CD4-positive, alpha-beta memory T cell (primary cell): Measurements from ENCODE around the gene LPAR5. TPM values are rescaled to one million over a fixed set of nuclear protein-coding genes. Genes with fewer than 3 reads are reported as not detected.

Experiments
- CTCF ChIA-PET: fragments of 350-600 bp; sonication (Branson Sonifier 250); formaldehyde crosslinking; loops from one replicate; lab custom pipeline; 2021; ENCODE audit warnings: inconsistent platforms; ENCODE audit not compliant: partially characterized antibody; lab: Charles Lee
- POLR2A ChIA-PET: fragments of 350-600 bp; sonication (Branson Sonifier 250); formaldehyde crosslinking; loops from one replicate; lab custom pipeline; 2021; ENCODE audit not compliant: partially characterized antibody; lab: Charles Lee
- DNase-seq, 5 donors: peaks; one replicate each; pipeline versions ENCODE4 v3.0.0 to v3.0.0-alpha.2; 2020 to 2022; ENCODE audit warnings: mixed read lengths in 1 of 5
- H3K27ac ChIP-seq: one replicate; pipeline ENCODE4 v1.7.0; 2013; ENCODE audit warnings: low read depth, low read length
- H3K27me3 ChIP-seq: 2 replicates; pipeline ENCODE4 v1.7.0; 2013; ENCODE audit warnings: mild to moderate bottlenecking, low read length, moderate library complexity; ENCODE audit not compliant: insufficient read depth
- H3K36me3 ChIP-seq: 2 replicates; pipeline ENCODE4 v1.7.0; 2013; ENCODE audit warnings: mild to moderate bottlenecking, low read length, moderate library complexity; ENCODE audit not compliant: insufficient read depth
- H3K4me1 ChIP-seq: 2 replicates; pipeline ENCODE4 v1.7.0; 2013; ENCODE audit warnings: mild to moderate bottlenecking, low read length, moderate library complexity; ENCODE audit not compliant: insufficient read depth
- H3K4me3 ChIP-seq, 2 donors: one replicate each; pipeline ENCODE4 v1.7.0; 2013; ENCODE audit warnings: low read length in 2 of 2, mild to moderate bottlenecking in 1 of 2
- H3K9me3 ChIP-seq, 2 donors: one replicate each; pipeline ENCODE4 v1.7.0; 2013; ENCODE audit warnings: low read length in 2 of 2, control low read depth in 1 of 2; ENCODE audit not compliant: control insufficient read depth in 1 of 2
- H3K27ac Mint-ChIP-seq, 7 donors: one replicate each; pipeline ENCODE4 v1.8.0; 2020 to 2021; ENCODE audit warnings: mixed read lengths in 7 of 7, mild to moderate bottlenecking in 6 of 7, inconsistent platforms in 3 of 7, moderate library complexity in 3 of 7
- H3K27me3 Mint-ChIP-seq, 2 donors: one replicate each; pipeline ENCODE4 v1.8.0; 2020 to 2021; ENCODE audit warnings: mixed read lengths in 2 of 2
- H3K36me3 Mint-ChIP-seq, 2 donors: one replicate each; pipeline ENCODE4 v1.8.0; 2020 to 2021; ENCODE audit warnings: mixed read lengths in 2 of 2, inconsistent platforms in 1 of 2, mild to moderate bottlenecking in 1 of 2
- H3K4me1 Mint-ChIP-seq, 4 donors: one replicate each; pipeline ENCODE4 v1.8.0; 2020 to 2021; ENCODE audit warnings: mixed read lengths in 4 of 4, mild to moderate bottlenecking in 1 of 4
- H3K4me3 Mint-ChIP-seq, 8 donors: one replicate each; pipeline ENCODE4 v1.8.0; 2020 to 2021; ENCODE audit warnings: mixed read lengths in 8 of 8, mild to moderate bottlenecking in 7 of 8, moderate library complexity in 6 of 8, inconsistent platforms in 3 of 8
- H3K9me3 Mint-ChIP-seq, 8 donors: one replicate each; pipeline ENCODE4 v1.8.0; 2020 to 2021; ENCODE audit warnings: mixed read lengths in 8 of 8, mild to moderate bottlenecking in 5 of 8, inconsistent platforms in 3 of 8, moderate library complexity in 1 of 8
- intact Hi-C: fragments of 100-400 bp; cut with micrococcal nuclease; formaldehyde crosslinking; loops from one replicate; pipeline ENCODE4 v1.15.1; 2023
- polyA plus RNA-seq, 2 donors: library from polyadenylated mRNA; unstranded; fragments of 300-500 nt; fragmentation: Illumina TruSeq; gene quantifications; one replicate each; pipeline ENCODE4 v1.2.3, GENCODE V29; 2021
- total RNA-seq, 2 experiments: library from RNA; stranded (reverse); gene quantifications; one replicate each; pipeline ENCODE4 v1.2.3, GENCODE V29; 2021

The LPAR5 gene
- total and polyA plus RNA-seq, 4 experiments from 2014 or later: 5.4 to 11.9 (median 10.6) TPM

DNA sequence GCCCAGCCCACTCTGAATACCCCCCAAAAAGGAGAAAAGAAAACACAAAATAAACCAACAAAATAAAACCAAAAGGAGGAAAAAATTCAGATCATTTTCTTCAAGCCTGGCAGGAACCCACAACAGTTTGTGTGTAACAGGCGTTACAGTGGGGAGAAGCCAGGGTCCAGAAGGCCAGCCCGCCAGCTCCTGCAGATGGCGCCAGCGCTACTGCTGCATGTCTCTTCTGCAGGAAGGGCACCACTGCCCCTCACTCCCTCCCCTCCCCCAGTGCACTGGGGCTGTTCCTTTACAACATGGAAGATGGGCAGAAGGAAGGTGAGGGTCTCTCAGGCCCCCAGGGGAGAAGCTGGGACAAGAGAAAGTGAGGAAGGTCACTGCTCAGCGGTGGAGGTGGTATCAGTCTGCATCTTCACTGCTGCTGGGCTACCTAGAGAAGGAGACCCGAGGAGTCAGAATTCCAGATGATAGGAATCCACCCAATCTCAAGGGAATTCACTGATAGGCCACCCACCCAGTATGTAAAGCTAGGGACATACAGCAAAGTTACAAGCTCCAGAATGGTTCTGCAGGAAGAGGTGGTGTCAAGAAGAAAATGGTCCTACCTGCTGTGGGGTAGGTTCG, 65.4 kb downstream of the LPAR5 start:
- Histone ChIP-seq H3K27ac (no peak overlapping the region), H3K9me3 (no peaks in the 10 kb centered on the region), H3K36me3 (peaks cover 40% of the 10 kb centered on the region), H3K4me3 (no peak overlapping the region), H3K4me1 (peaks cover 42% of the 10 kb centered on the region), H3K27me3 (no peaks in the 10 kb centered on the region)
- H3K36me3 Mint-ChIP-seq: peaks cover 39 to 70% of the 10 kb centered on the region in 2 donors
- ChIA-PET CTCF (interaction anchor here (0.7 to 4.0 kb wide), 18 partner anchors 13 to 283 kb away, joined by 3 to 15 read pairs (median 4); partner anchors contain the start of genes CHD4 and ZNF384), POLR2A (interaction anchor here (1.1 to 1.7 kb wide), 5 partner anchors 25 to 153 kb away, joined by 3 to 10 read pairs (median 4); partner anchors contain the start of gene COPS7A)
- DNase-seq: peak in 3 of 5 donors; percentile 20 to 29 (median 25)
- no peaks in the 10 kb centered on the region for H3K27me3 Mint-ChIP-seq
- no peaks in the 10 kb centered on the region for H3K9me3 Mint-ChIP-seq
- intact Hi-C loops: no loop called here
- peaks cover 17 to 51% (median 33%) of the 10 kb centered on the region in 4 donors for H3K4me1 Mint-ChIP-seq
- H3K27ac Mint-ChIP-seq: peak overlapping the region; percentile 67 to 100 (median 75)
- peak overlapping the region in 5 of 8 donors; percentile 10 to 100 (median 61) for H3K4me3 Mint-ChIP-seq

- peak overlapping the region; percentile 10 for H3K27ac ChIP-seq
- H3K4me3 Mint-ChIP-seq: peak overlapping the region; percentile 55 to 100 (median 70)
Observed at GRCh38 chr12:6569786-6570185, 66.0 kb downstream of the LPAR5 start.

GRCh38 chr12:6569312-6569711, 66.4 kb downstream of the LPAR5 start:
- H3K4me1 ChIP-seq: peaks cover 42% of the 10 kb centered on the region
- intact Hi-C loops: loop anchor here (2.0 to 10.0 kb wide), 4 partner anchors 37 to 255 kb away; partner anchors contain the start of genes CHD4, GPR162, ING4 and P3H3
- H3K27ac ChIP-seq: peak overlapping the region; percentile 10
- H3K36me3 ChIP-seq: peaks cover 36% of the 10 kb centered on the region
- Mint-ChIP-seq H3K4me3 (peak overlapping the region; percentile 65 to 100 (median 100)), H3K9me3 (no peaks in the 10 kb centered on the region), H3K36me3 (peaks cover 37 to 64% of the 10 kb centered on the region in 2 donors), H3K27me3 (no peaks in the 10 kb centered on the region), H3K27ac (peak overlapping the region; percentile 72 to 100 (median 87)), H3K4me1 (peaks cover 17 to 56% (median 36%) of the 10 kb centered on the region in 4 donors)
- H3K9me3 ChIP-seq: no peaks in the 10 kb centered on the region
- DNase-seq: no peak
- ChIA-PET POLR2A (interaction anchor here (0.9 to 4.8 kb wide), 3 partner anchors 14 to 283 kb away, joined by 3 to 40 read pairs (median 10); partner anchors contain the start of genes IFFO1, USP5 and ZNF384), CTCF (interaction anchor here (1.1 to 2.0 kb wide), 2 partner anchors 18 to 154 kb away, joined by 3 to 5 read pairs; partner anchors contain the start of gene COPS7A)
- H3K4me3 ChIP-seq: no peak overlapping the region
- no peaks in the 10 kb centered on the region for H3K27me3 ChIP-seq

More at GRCh38 chr12:6569786-6570185, 66.0 kb downstream of the LPAR5 start:
- Histone ChIP-seq H3K9me3 (no peaks in the 10 kb centered on the region), H3K27me3 (no peaks in the 10 kb centered on the region), H3K4me1 (peaks cover 42% of the 10 kb centered on the region), H3K36me3 (peaks cover 40% of the 10 kb centered on the region), H3K4me3 (no peak overlapping the region)
- ChIA-PET CTCF (interaction anchor here (1.2 to 4.0 kb wide), 8 partner anchors 12 to 129 kb away, joined by 3 to 15 read pairs (median 6); no protein-coding TSS in a partner anchor), POLR2A (interaction anchor here (1.4 to 1.7 kb wide), 3 partner anchors 32 to 154 kb away, joined by 3 to 10 read pairs (median 4); partner anchors contain the start of gene COPS7A)
- peak overlapping the region; percentile 72 to 100 (median 84) for H3K27ac Mint-ChIP-seq
- DNase-seq: no peak
- intact Hi-C loops: loop anchor here (2.0 to 10.0 kb wide), 4 partner anchors 37 to 255 kb away; partner anchors contain the start of genes CHD4, GPR162, ING4 and P3H3
- H3K4me1 Mint-ChIP-seq: peaks cover 17 to 53% (median 33%) of the 10 kb centered on the region in 4 donors
- H3K27me3 Mint-ChIP-seq: no peaks in the 10 kb centered on the region
- H3K36me3 Mint-ChIP-seq: peaks cover 36 to 66% of the 10 kb centered on the region in 2 donors
- no peaks in the 10 kb centered on the region for H3K9me3 Mint-ChIP-seq

Other genes with a start within 250 kb of the LPAR5 start
- gene CD27, start 191.0 kb downstream of the LPAR5 start, total RNA-seq: 100 to 1,000 TPM; 117 to 124 TPM
- 100 to 1,000 TPM; 343 to 402 TPM for gene CD27, start 191.0 kb downstream of the LPAR5 start, polyA plus RNA-seq
- 10 to 100 TPM; 66.4 to 66.9 TPM for gene TAPBPL, start 183.9 kb downstream of the LPAR5 start, total RNA-seq
- gene TAPBPL, start 183.9 kb downstream of the LPAR5 start, polyA plus RNA-seq: 100 to 1,000 TPM; 102 to 116 TPM
- gene VAMP1, start 165.3 kb downstream of the LPAR5 start, total RNA-seq: 100 to 1,000 TPM in 1 of 2 experiments, 10 to 100 TPM in 1; 97.7 to 101 TPM
- gene VAMP1, start 165.3 kb downstream of the LPAR5 start, polyA plus RNA-seq: 10 to 100 TPM; 10.3 to 12.1 TPM
- 10 to 100 TPM; 85.1 to 89.2 TPM for gene MRPL51, start 142.7 kb downstream of the LPAR5 start, total RNA-seq
- 100 to 1,000 TPM; 199 to 205 TPM for gene MRPL51, start 142.7 kb downstream of the LPAR5 start, polyA plus RNA-seq
- 10 to 100 TPM; 38.1 to 39.8 TPM for gene NCAPD2, start 141.9 kb downstream of the LPAR5 start, total RNA-seq
- 10 to 100 TPM; 15.7 to 29.0 TPM for gene NCAPD2, start 141.9 kb downstream of the LPAR5 start, polyA plus RNA-seq
- 100 to 1,000 TPM; 474 to 495 TPM for gene GAPDH, start 101.4 kb downstream of the LPAR5 start, total RNA-seq
- gene GAPDH, start 101.4 kb downstream of the LPAR5 start, polyA plus RNA-seq: 1,000 to 10,000 TPM; 1,831 to 2,185 TPM
- gene IFFO1, start 79.9 kb downstream of the LPAR5 start, total RNA-seq: 10 to 100 TPM; 58.7 to 60.4 TPM
- gene IFFO1, start 79.9 kb downstream of the LPAR5 start, polyA plus RNA-seq: 10 to 100 TPM in 1 of 2 donors, 1 to 10 TPM in 1; 3.7 to 12.5 TPM
- gene NOP2, start 67.7 kb downstream of the LPAR5 start, total RNA-seq: 10 to 100 TPM; 87.6 to 87.7 TPM
- 10 to 100 TPM; 15.5 to 43.2 TPM for gene NOP2, start 67.7 kb downstream of the LPAR5 start, polyA plus RNA-seq
- 100 to 1,000 TPM; 246 to 255 TPM for gene CHD4, start 28.6 kb downstream of the LPAR5 start, total RNA-seq
- 10 to 100 TPM; 13.3 to 64.6 TPM for gene CHD4, start 28.6 kb downstream of the LPAR5 start, polyA plus RNA-seq
- 10 to 100 TPM; 13.9 to 16.3 TPM for gene ACRBP, start 11.5 kb upstream of the LPAR5 start, total RNA-seq
- gene ACRBP, start 11.5 kb upstream of the LPAR5 start, polyA plus RNA-seq: under 1 TPM in 1 of 2 donors, not detected in 1; 0.25 TPM
- gene ING4, start 27.2 kb upstream of the LPAR5 start, total RNA-seq: 10 to 100 TPM; 82.3 to 83.5 TPM
- gene ING4, start 27.2 kb upstream of the LPAR5 start, polyA plus RNA-seq: 100 to 1,000 TPM in 1 of 2 donors, 10 to 100 TPM in 1; 73.0 to 122 TPM
- 10 to 100 TPM; 88.6 to 88.7 TPM for gene ZNF384, start 53.4 kb upstream of the LPAR5 start, total RNA-seq
- 10 to 100 TPM; 14.4 to 45.8 TPM for gene ZNF384, start 53.4 kb upstream of the LPAR5 start, polyA plus RNA-seq
- gene PIANP, start 64.9 kb upstream of the LPAR5 start, total RNA-seq: 1 to 10 TPM; 1.3 to 1.5 TPM
- gene PIANP, start 64.9 kb upstream of the LPAR5 start, polyA plus RNA-seq: under 1 TPM; 0.61 to 0.69 TPM
- 10 to 100 TPM; 36.9 to 37.7 TPM for gene COPS7A, start 88.1 kb upstream of the LPAR5 start, total RNA-seq
- 10 to 100 TPM; 44.7 to 48.6 TPM for gene COPS7A, start 88.1 kb upstream of the LPAR5 start, polyA plus RNA-seq
- gene MLF2, start 117.2 kb upstream of the LPAR5 start, total RNA-seq: 10 to 100 TPM; 79.8 to 80.3 TPM
- 100 to 1,000 TPM; 111 to 130 TPM for gene MLF2, start 117.2 kb upstream of the LPAR5 start, polyA plus RNA-seq
- 1 to 10 TPM; 2.0 to 2.9 TPM for gene PTMS, start 130.4 kb upstream of the LPAR5 start, total RNA-seq
- gene PTMS, start 130.4 kb upstream of the LPAR5 start, polyA plus RNA-seq: 1 to 10 TPM; 1.3 to 3.6 TPM
- gene LAG3, start 136.6 kb upstream of the LPAR5 start, total RNA-seq: 1 to 10 TPM; 2.4 to 3.8 TPM
- 1 to 10 TPM; 4.9 to 8.3 TPM for gene LAG3, start 136.6 kb upstream of the LPAR5 start, polyA plus RNA-seq
- gene CD4, start 153.6 kb upstream of the LPAR5 start, total RNA-seq: 100 to 1,000 TPM; 285 to 291 TPM
- 100 to 1,000 TPM; 251 to 456 TPM for gene CD4, start 153.6 kb upstream of the LPAR5 start, polyA plus RNA-seq
- gene GPR162, start 185.9 kb upstream of the LPAR5 start, total RNA-seq: under 1 TPM in 1 of 2 experiments, not detected in 1; 0.32 TPM
- gene GPR162, start 185.9 kb upstream of the LPAR5 start, polyA plus RNA-seq: not detected
- 10 to 100 TPM; 11.2 to 11.8 TPM for gene P3H3, start 192.4 kb upstream of the LPAR5 start, total RNA-seq
- 1 to 10 TPM in 1 of 2 donors, under 1 TPM in 1; 0.72 to 1.2 TPM for gene P3H3, start 192.4 kb upstream of the LPAR5 start, polyA plus RNA-seq
- gene GNB3, start 205.0 kb upstream of the LPAR5 start, total RNA-seq: 1 to 10 TPM; 5.1 to 5.2 TPM
- gene GNB3, start 205.0 kb upstream of the LPAR5 start, polyA plus RNA-seq: not detected
- 1 to 10 TPM; 1.3 to 2.0 TPM for gene CDCA3, start 215.3 kb upstream of the LPAR5 start, total RNA-seq
- under 1 TPM; 0.09 to 0.39 TPM for gene CDCA3, start 215.3 kb upstream of the LPAR5 start, polyA plus RNA-seq
- 10 to 100 TPM; 65.2 to 69.3 TPM for gene USP5, start 216.2 kb upstream of the LPAR5 start, total RNA-seq
- 10 to 100 TPM; 53.9 to 73.0 TPM for gene USP5, start 216.2 kb upstream of the LPAR5 start, polyA plus RNA-seq
- gene TPI1, start 231.6 kb upstream of the LPAR5 start, total RNA-seq: 100 to 1,000 TPM; 155 to 164 TPM
- gene TPI1, start 231.6 kb upstream of the LPAR5 start, polyA plus RNA-seq: 100 to 1,000 TPM; 572 to 777 TPM
- gene SPSB2, start 237.3 kb upstream of the LPAR5 start, total RNA-seq: 10 to 100 TPM; 19.8 to 21.9 TPM
- 10 to 100 TPM; 16.6 to 25.5 TPM for gene SPSB2, start 237.3 kb upstream of the LPAR5 start, polyA plus RNA-seq